Fibroblast of lung (primary cell): ENCODE measurements around the gene PCMT1. TPM values are rescaled to one million over a fixed set of nuclear protein-coding genes. Genes with fewer than 3 reads are reported as not detected.

Experiments
- DNase-seq, 2 donors: peaks; one replicate each; pipeline versions ENCODE4 v3.0.0 to v3.0.0-alpha.2; 2010; ENCODE audit warnings: low read depth in 2 of 2
- H2AFZ ChIP-seq: 2 replicates; pipeline ENCODE4 v1.5.1; 2012; ENCODE audit warnings: low read length, control low read depth, inconsistent platforms
- H3K27ac ChIP-seq: 2 replicates; pipeline ENCODE4 v1.5.1; 2011; ENCODE audit warnings: low read length, control low read depth; ENCODE audit not compliant: insufficient read depth
- H3K27me3 ChIP-seq: 2 replicates; pipeline ENCODE4 v1.5.1; 2011; ENCODE audit warnings: mild to moderate bottlenecking, low read length; ENCODE audit not compliant: control insufficient read depth, insufficient read depth
- H3K36me3 ChIP-seq: 2 replicates; pipeline ENCODE4 v1.5.1; 2011; ENCODE audit warnings: low read length; ENCODE audit not compliant: control insufficient read depth, insufficient read depth
- H3K4me1 ChIP-seq: 2 replicates; pipeline ENCODE4 v1.5.1; 2011; ENCODE audit warnings: low read length; ENCODE audit not compliant: control insufficient read depth, insufficient read depth; ENCODE audit errors: extremely low read depth
- H3K4me2 ChIP-seq: 2 replicates; pipeline ENCODE4 v1.5.1; 2011; ENCODE audit warnings: low read length, control low read depth; ENCODE audit not compliant: insufficient read depth; ENCODE audit errors: extremely low read depth
- H3K4me3 ChIP-seq, 4 experiments: fragments of 200-600 bp in 1 of 4; sonication (generic) in 1 of 4; replicated peaks in 1 of 4; 2 replicates each; pipeline ENCODE4 v1.5.1; 2011 to 2016; ENCODE audit warnings: low read length in 4 of 4, low read depth in 3 of 4, mild to moderate bottlenecking in 3 of 4, control low read depth in 2 of 4, inconsistent platforms in 1 of 4, mixed read lengths in 1 of 4; ENCODE audit not compliant: insufficient read depth in 1 of 4; ENCODE audit errors: control extremely low read depth in 1 of 4
- H3K79me2 ChIP-seq: 2 replicates; pipeline ENCODE4 v1.5.1; 2012; ENCODE audit warnings: mild to moderate bottlenecking, low read length, inconsistent platforms; ENCODE audit not compliant: control insufficient read depth, insufficient read depth
- H3K9ac ChIP-seq: 2 replicates; pipeline ENCODE4 v1.5.1; 2011; ENCODE audit warnings: mild to moderate bottlenecking, low read length, control low read depth; ENCODE audit not compliant: insufficient read depth
- H3K9me3 ChIP-seq: 2 replicates; pipeline ENCODE4 v1.5.1; 2012; ENCODE audit warnings: low read depth, low read length; ENCODE audit not compliant: control insufficient read depth, insufficient read depth
- H4K20me1 ChIP-seq: 2 replicates; pipeline ENCODE4 v1.5.1; 2011; ENCODE audit warnings: low read length; ENCODE audit not compliant: control insufficient read depth, insufficient read depth; ENCODE audit errors: extremely low read depth
- CTCF ChIP-seq, 2 donors: IDR thresholded peaks in 1 of 2; conservative IDR thresholded peaks in 1 of 2; 1 replicate in 1 of 2; 2 replicates in 1 of 2; pipeline ENCODE4 v1.5.1; 2011 to 2012; ENCODE audit warnings: low read length in 2 of 2, control low read depth in 1 of 2, inconsistent platforms in 1 of 2, low read depth in 1 of 2, mild to moderate bottlenecking in 1 of 2
- EZH2 ChIP-seq: IDR thresholded peaks from 2 replicates; pipeline ENCODE4 v1.5.1; 2012; ENCODE audit warnings: low read length, control low read depth, mild to moderate bottlenecking; ENCODE audit errors: missing control alignments
- polyA plus RNA-seq, 2 donors: library from polyadenylated mRNA; depleted of rRNA in 1 of 2; stranded (reverse) in 1 of 2; unstranded in 1 of 2; fragments of >200 nt; gene quantifications; 2 replicates each; pipeline ENCODE4 v1.2.1, GENCODE V29; 2011 to 2012; ENCODE audit warnings: missing spikeins in 1 of 2
- total RNA-seq: library from RNA; depleted of rRNA; stranded (reverse); fragments of >200 nt; gene quantifications from 2 replicates; pipeline ENCODE4 v1.2.1, GENCODE V29; 2014

PCMT1 gene
- total and polyA plus RNA-seq, 2 donors (not counting 1 experiment from before 2014, with no cell fraction given), result 81.3 to 172 TPM

GRCh38 chr6:149813351-149813750 is 63.8 kb downstream of the PCMT1 start:
- Histone ChIP-seq H3K36me3 (no peaks in the 10 kb centered on the region), H4K20me1 (no peaks in the 10 kb centered on the region), H3K79me2 (no peaks in the 10 kb centered on the region), H3K27me3 (no peaks in the 10 kb centered on the region), H3K4me1 (no peaks in the 10 kb centered on the region), H3K4me2 (no peak overlapping the region), H3K9ac (no peak overlapping the region), H2AFZ (no peak overlapping the region), H3K27ac (no peak overlapping the region), H3K9me3 (no peaks in the 10 kb centered on the region), H3K4me3 (no peak overlapping the region)
- TF ChIP-seq CTCF (conservative IDR thresholded peaks at IDR 0.05 in 1 of 2, IDR thresholded peaks at IDR 0.05 in 1 of 2; ENCODE audit: low read depth in 1 of 2, low read length in 2 of 2), result no peak
- no peak for TF ChIP-seq EZH2
- DNase-seq, result no peak

- TF ChIP-seq EZH2 (no peak), CTCF (conservative IDR thresholded peaks at IDR 0.05 in 1 of 2, IDR thresholded peaks at IDR 0.05 in 1 of 2; ENCODE audit: low read depth in 1 of 2, low read length in 2 of 2) (no peak)
- DNase-seq, result no peak
- Histone ChIP-seq H3K9me3 (no peaks in the 10 kb centered on the region), H4K20me1 (no peaks in the 10 kb centered on the region), H3K36me3 (no peaks in the 10 kb centered on the region), H3K79me2 (no peaks in the 10 kb centered on the region), H3K4me1 (no peaks in the 10 kb centered on the region), H3K4me2 (no peak overlapping the region), H2AFZ (no peak overlapping the region), H3K9ac (no peak overlapping the region), H3K4me3 (no peak overlapping the region), H3K27ac (no peak overlapping the region), H3K27me3 (no peaks in the 10 kb centered on the region)
Measured at GRCh38 chr6:149815788-149816187, 66.2 kb downstream of the PCMT1 start.

GRCh38 chr6:149820506-149820905 is 71.0 kb downstream of the PCMT1 start:
- no peak overlapping the region for H3K4me3 ChIP-seq
- no peaks in the 10 kb centered on the region for H3K9me3 ChIP-seq
- no peak overlapping the region for H3K9ac ChIP-seq
- no peak overlapping the region for H3K27ac ChIP-seq
- no peaks in the 10 kb centered on the region for H4K20me1 ChIP-seq
- H3K36me3 ChIP-seq, result no peaks in the 10 kb centered on the region
- no peaks in the 10 kb centered on the region for H3K79me2 ChIP-seq
- no peak for DNase-seq
- no peak overlapping the region for H3K4me2 ChIP-seq
- H2AFZ ChIP-seq, result no peak overlapping the region
- TF ChIP-seq CTCF (conservative IDR thresholded peaks at IDR 0.05 in 1 of 2, IDR thresholded peaks at IDR 0.05 in 1 of 2; ENCODE audit: low read depth in 1 of 2, low read length in 2 of 2), result no peak
- TF ChIP-seq EZH2, result no peak
- H3K4me1 ChIP-seq, result no peaks in the 10 kb centered on the region
- no peaks in the 10 kb centered on the region for H3K27me3 ChIP-seq
